ENCODE measurements around the gene COG5.

The COG5 gene

DNA sequence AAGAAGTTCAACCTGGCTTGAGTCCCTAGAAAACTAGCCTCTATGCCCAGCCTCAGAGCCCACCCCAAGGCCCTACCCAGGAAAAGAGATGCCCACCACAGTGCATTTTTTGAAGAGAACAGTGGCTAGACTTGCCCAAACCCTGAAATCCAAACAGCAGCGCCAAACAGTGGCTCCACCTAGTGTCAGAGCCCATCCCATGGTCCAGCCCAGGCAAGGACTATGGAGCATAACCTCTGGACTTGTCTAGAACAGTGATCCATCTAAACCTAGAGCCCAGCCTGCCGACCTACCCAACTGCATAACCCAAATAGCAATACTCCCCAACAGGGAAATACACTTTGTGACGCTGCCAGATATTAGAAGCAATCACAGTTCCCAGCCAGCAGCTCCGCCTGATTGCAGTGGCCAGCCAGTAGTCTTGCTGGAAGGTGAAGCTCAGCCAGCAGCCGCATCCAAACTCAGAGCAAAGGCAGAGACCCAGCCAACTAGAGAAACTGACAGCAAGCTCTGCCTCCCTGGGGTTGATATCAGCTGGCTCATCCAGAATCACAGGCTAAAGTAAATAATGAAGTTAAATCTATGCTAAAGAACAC lies 350.4 kb downstream of the COG5 start:
- TF ChIP-seq, protein P1, sequence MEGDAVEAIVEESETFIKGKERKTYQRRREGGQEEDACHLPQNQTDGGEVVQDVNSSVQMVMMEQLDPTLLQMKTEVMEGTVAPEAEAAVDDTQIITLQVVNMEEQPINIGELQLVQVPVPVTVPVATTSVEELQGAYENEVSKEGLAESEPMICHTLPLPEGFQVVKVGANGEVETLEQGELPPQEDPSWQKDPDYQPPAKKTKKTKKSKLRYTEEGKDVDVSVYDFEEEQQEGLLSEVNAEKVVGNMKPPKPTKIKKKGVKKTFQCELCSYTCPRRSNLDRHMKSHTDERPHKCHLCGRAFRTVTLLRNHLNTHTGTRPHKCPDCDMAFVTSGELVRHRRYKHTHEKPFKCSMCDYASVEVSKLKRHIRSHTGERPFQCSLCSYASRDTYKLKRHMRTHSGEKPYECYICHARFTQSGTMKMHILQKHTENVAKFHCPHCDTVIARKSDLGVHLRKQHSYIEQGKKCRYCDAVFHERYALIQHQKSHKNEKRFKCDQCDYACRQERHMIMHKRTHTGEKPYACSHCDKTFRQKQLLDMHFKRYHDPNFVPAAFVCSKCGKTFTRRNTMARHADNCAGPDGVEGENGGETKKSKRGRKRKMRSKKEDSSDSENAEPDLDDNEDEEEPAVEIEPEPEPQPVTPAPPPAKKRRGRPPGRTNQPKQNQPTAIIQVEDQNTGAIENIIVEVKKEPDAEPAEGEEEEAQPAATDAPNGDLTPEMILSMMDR (IDR thresholded peaks at IDR 0.05) = no peak
- no peak overlapping the region for H3K27ac ChIP-seq
- H3K4me1 ChIP-seq (ENCODE audit: control insufficient read depth in 1 of 2, insufficient read depth in 1 of 2, low read depth in 1 of 2, low read length in 1 of 2) = no peaks in the 10 kb centered on the region
- no peak overlapping the region for H3K4me3 ChIP-seq (ENCODE audit: low read depth in 1 of 2, low read length in 1 of 2)
- H3K27me3 ChIP-seq = no peaks in the 10 kb centered on the region
- no peaks in the 10 kb centered on the region for H3K9me3 ChIP-seq
- peaks cover 24% of the 10 kb centered on the region for H3K36me3 ChIP-seq

DNA sequence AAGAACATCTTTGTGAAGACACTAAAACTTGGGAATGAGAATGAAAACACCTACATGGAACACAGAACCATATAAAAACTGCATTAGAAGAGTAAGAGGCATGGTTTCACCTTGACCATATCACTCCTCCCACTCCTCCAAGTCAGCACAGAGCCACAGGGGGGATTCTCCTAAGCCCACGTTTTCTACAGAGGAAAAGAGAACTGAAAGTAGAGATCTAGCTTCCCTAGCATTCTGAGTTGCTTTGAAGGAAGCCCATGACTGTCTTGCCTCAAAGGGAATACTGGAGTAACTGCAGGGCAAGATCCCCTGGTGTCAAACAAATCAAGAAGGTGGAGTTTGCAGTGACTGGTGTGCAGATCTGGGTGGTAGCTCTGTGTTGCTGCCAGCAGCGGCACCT lies 351.0 kb downstream of the COG5 start:
- Histone ChIP-seq H3K27me3 (no peaks in the 10 kb centered on the region), H3K9me3 (no peaks in the 10 kb centered on the region), H3K4me3 (ENCODE audit: low read depth in 1 of 2, low read length in 1 of 2) (no peak overlapping the region), H3K4me1 (ENCODE audit: control insufficient read depth in 1 of 2, insufficient read depth in 1 of 2, low read depth in 1 of 2, low read length in 1 of 2) (no peaks in the 10 kb centered on the region), H3K36me3 (peaks cover 25% of the 10 kb centered on the region), H3K27ac (no peak overlapping the region)
- TF ChIP-seq, protein P1 (IDR thresholded peaks at IDR 0.05) = no peak

DNA sequence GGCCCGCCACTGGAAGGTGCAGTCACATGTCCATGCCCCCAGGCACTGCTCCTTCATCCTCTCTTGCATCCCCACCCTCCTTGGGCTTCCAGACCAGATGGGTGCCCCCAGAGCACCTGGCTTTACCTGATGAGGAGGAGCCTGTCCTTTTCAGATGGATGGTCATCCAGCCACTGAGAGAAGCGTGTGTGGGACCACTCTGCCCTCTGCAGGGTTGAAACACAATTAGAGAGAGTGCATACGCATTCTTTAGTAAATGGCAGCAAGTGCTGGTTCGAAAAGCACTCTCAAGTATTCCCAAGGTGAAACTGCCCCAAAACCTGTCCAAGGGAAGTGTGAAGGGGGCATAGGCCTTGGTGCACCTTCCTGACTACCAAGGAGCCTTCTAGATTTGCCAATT lies 353.3 kb downstream of the COG5 start:
- Histone ChIP-seq H3K4me3 (ENCODE audit: low read depth in 1 of 2, low read length in 1 of 2) (no peak overlapping the region), H3K27ac (no peak overlapping the region), H3K4me1 (ENCODE audit: control insufficient read depth in 1 of 2, insufficient read depth in 1 of 2, low read depth in 1 of 2, low read length in 1 of 2) (no peaks in the 10 kb centered on the region), H3K36me3 (peaks cover 48% of the 10 kb centered on the region), H3K27me3 (no peaks in the 10 kb centered on the region), H3K9me3 (no peaks in the 10 kb centered on the region)
- TF ChIP-seq, protein P1 (IDR thresholded peaks at IDR 0.05) = no peak

DNA sequence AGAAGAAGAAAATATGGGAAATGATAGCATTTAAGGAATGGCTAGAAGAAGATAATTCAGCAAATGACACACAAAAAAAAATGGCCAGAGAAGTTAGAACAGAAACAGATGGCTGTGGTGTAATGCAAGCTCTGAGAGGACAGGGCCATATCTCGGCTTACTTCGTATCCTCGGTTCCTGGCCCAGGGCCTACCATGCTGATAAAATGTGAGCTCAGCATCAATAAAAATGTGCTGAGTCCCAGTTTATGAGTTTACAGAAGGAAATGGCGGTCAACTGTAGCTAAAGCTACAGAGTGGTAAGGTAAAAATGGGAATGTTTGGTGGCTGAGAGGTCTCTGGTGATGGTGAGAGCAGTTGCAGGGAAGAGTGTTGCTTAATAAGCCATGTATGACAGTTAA lies 354.2 kb downstream of the COG5 start:
- Histone ChIP-seq H3K4me1 (ENCODE audit: control insufficient read depth in 1 of 2, insufficient read depth in 1 of 2, low read depth in 1 of 2, low read length in 1 of 2) (no peaks in the 10 kb centered on the region), H3K36me3 (peaks cover 57% of the 10 kb centered on the region), H3K9me3 (no peaks in the 10 kb centered on the region), H3K27me3 (no peaks in the 10 kb centered on the region), H3K27ac (no peak overlapping the region), H3K4me3 (ENCODE audit: low read depth in 1 of 2, low read length in 1 of 2) (no peak overlapping the region)
- TF ChIP-seq, protein P1 (IDR thresholded peaks at IDR 0.05) = no peak

DNA sequence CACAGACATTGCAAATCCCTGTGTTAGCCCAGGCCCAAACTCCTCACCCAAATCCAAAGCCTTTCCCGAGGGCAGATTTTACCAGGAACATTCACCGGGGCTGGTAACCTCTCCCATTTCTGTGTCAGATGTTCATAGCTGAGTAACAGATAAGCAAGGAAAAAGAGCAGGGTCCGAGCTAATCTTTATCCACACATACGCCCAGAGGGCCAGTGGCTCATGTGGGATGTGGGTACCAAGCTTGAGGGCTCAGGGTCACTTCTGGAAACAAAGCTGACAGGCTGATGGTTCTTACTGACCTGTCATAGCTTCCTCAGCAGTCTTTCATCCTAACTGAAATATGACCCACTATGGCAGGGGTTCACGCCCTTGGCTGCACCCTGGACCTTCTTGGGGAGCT lies 355.2 kb downstream of the COG5 start:
- TF ChIP-seq, protein P1 (IDR thresholded peaks at IDR 0.05) = no peak
- Histone ChIP-seq H3K4me3 (ENCODE audit: low read depth in 1 of 2, low read length in 1 of 2) (no peak overlapping the region), H3K27me3 (no peaks in the 10 kb centered on the region), H3K27ac (no peak overlapping the region), H3K36me3 (peaks cover 67% of the 10 kb centered on the region), H3K9me3 (no peaks in the 10 kb centered on the region), H3K4me1 (ENCODE audit: control insufficient read depth in 1 of 2, insufficient read depth in 1 of 2, low read depth in 1 of 2, low read length in 1 of 2) (no peaks in the 10 kb centered on the region)

All from neutrophil (primary cell).